HG03135 (cell line): ENCODE results near the gene SYT8.
"Not testable (repeated sequence)": the region's sequence is repeated elsewhere in the genome, so short reads cannot be mapped to it uniquely, and the experiment has no call there.

Experiments used
- ATAC-seq: cut with Tn5 transposase; IDR thresholded peaks from one replicate; pipeline ENCODE4 v1.9.1; 2021; ENCODE audit warnings: mild to moderate bottlenecking, moderate library complexity; ENCODE audit not compliant: unreplicated experiment

The SYT8 gene, protein sequence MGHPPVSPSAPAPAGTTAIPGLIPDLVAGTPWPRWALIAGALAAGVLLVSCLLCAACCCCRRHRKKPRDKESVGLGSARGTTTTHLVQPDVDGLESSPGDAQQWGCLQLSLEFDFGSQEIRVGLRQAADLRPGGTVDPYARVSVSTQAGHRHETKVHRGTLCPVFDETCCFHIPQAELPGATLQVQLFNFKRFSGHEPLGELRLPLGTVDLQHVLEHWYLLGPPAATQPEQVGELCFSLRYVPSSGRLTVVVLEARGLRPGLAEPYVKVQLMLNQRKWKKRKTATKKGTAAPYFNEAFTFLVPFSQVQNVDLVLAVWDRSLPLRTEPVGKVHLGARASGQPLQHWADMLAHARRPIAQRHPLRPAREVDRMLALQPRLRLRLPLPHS

DNA sequence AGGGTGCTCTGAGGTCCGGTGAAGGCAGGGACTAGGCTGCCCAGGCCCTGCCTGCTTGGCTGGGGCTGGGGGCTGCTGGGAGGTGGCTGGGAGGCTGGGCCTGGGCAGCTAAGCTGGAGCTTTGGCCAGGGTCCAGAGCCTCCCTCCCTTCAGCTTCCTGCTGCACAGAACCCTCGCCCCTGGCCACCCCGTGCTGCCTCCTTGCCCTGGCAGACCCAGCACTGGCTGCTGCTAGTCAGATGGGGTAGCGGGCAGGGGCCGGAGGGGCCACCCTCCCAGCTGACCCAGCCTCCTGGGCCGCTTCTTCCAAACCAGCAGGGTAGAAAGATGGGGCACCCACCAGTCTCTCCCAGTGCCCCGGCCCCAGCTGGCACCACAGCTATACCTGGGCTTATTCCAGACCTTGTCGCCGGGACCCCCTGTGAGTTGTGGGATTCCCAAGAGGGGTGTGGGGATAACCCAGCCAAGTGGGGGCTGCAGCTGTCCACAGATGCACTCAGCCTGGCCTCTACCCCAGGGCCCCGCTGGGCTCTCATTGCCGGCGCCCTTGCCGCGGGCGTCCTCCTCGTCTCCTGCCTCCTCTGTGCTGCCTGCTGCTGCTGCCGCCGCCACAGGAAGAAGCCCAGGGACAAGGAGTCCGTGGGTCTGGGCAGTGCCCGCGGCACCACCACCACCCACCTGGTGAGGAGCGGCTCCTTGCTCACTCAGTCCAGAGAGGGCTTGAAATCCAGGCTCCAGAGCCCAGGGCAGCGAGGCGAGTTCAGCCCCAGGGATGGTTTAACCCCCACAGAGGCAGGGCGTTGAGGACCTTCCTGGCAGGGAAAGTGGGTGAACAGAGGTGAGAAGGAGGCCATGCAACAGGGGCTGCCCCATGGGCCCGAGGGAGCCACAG is at the start of gene SYT8:
Gene SYT8, plus strand, starts transcription at position 212 of the 892 bp plus-strand sequence. Its CDS starts 116 bp downstream, at position 328.
- no peak for ATAC-seq

- ATAC-seq = no peak
These were observed 48.9 kb upstream of the SYT8 start for GRCh38 chr11:1785749-1786413.

GRCh38 chr11:1786466-1786865 is 48.3 kb upstream of the SYT8 start:
- no peak for ATAC-seq

GRCh38 chr11:1791912-1792311 is 42.9 kb upstream of the SYT8 start:
- no peak for ATAC-seq

DNA sequence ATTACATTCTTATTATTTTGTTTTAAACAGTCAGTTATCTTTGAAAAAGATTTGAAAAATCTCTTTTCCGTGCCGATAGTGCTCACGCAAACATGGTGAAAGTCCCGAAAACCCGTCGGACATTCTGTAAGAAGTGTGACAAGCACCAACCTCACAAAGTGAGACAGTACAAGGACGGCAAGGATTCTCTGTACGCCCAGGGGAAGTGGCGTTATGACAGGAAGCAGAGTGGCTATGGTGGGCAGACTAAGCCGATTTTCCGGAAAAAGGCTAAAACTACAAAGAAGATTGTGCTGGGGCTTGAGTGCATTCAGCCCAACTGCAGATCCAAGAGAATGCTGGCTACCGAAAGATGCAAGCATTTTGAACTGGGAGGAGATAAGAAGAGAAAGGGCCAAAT is 42.3 kb upstream of the SYT8 start:
- no peak for ATAC-seq

GRCh38 chr11:1793081-1793480 is 41.7 kb upstream of the SYT8 start:
- ATAC-seq = no peak

DNA sequence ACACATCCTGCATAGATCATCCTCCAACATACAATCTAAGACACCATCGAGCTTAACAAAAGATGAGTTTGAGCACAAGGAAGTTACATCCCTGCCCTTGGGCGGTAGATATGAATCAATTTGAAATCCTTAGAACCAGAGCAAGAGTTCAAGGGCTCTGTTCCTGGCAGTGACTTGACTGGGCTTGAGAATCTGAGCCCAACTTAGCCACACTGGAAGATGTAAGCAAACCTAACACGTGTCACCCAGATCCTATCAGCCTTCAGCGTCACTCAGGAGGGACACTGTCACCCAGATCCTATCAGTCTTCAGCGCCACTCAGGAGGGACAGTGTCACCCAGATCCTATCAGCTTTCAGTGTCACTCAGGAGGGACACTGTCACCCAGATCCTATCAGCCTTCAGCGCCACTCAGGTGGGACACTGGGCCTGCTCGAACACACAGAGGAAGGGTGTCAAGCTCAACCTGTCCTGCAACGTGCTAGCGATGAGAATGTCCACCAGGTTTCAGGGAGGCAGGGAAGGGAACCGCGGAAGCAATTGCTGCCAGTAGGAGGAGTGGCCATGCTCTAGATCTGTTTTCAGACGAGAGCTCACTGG is 38.3 kb upstream of the SYT8 start:
- ATAC-seq = no peak

- ATAC-seq = no peak
These were observed 37.2 kb upstream of the SYT8 start for GRCh38 chr11:1797391-1798125.

GRCh38 chr11:1803246-1803645 is 31.5 kb upstream of the SYT8 start:
- no peak for ATAC-seq

GRCh38 chr11:1803835-1804519 is 30.8 kb upstream of the SYT8 start:
- ATAC-seq = not testable (repeated sequence)

DNA sequence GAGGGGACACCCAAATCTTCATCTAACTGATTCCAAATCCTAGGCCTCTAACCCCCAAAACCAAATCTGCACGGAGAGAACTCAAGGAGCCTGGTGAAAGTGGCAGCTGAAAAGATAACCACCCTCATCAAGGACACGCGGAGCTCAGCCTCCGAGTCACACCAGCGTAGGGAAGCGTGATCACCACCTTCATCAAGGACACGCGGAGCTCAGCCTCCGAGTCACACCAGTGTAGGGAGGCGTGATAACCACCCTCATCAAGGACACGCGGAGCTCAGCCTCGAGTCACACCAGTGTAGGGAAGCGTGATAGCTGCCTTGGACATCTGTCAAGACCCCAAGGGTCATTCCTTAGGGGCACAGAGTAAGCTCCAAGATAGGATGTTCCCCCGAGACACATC is 29.3 kb upstream of the SYT8 start:
- ATAC-seq = no peak

GRCh38 chr11:1807264-1807995 is 27.4 kb upstream of the SYT8 start:
- no peak for ATAC-seq

GRCh38 chr11:1810761-1811160 is 24.0 kb upstream of the SYT8 start:
- ATAC-seq = no peak

- no peak for ATAC-seq
These were observed 22.5 kb upstream of the SYT8 start for GRCh38 chr11:1812274-1812673.

DNA sequence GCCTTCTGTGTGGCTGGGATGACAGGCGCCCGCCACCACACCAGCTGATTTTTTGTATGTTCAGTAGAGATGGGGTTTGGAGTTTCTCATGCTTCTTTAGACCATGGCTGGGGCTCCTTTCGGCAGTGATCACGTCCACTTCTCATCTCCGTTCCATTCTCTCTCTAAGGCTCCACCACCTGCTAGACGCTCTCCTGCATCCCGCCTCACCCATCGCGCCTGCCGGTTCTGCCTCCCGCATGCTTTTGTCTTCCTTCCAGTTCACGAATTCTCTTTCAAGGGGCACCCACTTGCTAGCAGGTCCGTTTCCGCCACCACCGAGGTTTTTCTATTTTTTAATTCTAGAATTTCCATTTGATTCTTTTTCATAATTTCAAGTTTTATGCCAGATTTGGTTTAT is 22.0 kb upstream of the SYT8 start:
- no peak for ATAC-seq

GRCh38 chr11:1813356-1813755 is 21.4 kb upstream of the SYT8 start:
- ATAC-seq = not testable (repeated sequence)

DNA sequence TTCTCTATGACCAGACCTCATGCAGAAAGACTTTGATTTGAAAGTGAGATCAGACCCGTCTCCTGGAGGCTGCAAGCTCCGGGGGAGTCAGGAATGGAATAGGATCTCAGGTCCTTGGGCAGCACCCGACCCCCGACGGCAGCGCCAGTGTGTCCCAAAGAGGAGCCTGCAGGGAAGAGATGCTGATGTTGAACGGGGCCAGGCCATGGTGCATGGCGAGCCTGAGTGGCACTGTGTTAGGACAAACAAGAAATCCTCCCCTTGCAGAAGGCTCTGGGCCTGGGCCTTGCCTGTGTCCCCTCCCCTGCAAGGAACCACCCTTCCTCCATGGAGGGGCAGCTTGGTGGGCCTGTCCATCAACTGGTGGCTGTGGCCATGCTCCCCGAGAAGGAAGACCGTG is 20.1 kb upstream of the SYT8 start:
- no peak for ATAC-seq

DNA sequence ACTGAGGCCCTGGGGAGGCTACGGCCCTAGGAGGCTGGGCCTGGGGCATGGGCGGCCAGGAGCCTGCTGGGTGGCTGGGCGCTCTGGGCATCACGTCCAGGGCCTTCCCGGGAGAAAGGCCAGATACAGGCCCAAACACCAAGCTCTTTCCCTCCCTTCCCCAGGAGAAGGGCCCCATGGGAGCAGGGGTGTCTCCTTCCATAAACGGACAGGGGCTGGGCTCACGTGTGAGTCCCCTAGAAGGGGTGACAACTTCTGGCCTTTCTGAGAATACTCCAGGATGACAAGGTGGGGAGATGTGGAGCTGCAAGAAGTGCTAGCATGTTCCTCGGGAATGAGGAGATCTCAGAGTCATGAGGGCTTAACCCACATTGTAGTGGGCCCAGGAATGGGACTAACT is 19.5 kb upstream of the SYT8 start:
- ATAC-seq = no peak

DNA sequence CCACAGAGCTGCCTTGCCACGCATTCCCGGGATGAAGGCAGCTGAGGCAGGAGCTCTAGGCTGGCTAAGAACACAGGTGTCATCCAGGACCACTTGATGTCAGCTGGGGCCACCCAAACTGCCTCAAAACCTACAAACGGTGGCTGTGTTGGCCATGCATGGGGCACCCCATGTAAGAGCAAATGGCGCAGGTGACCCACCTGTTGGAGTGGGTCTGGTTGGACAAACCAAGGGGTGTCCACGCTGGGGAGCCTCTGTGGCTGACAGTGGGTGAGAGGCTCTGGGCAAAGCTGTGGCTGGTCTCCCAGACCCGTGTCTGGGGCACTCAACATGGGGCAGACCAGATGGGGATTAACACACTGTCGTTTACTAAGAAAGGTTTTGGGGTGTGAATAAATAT is 19.0 kb upstream of the SYT8 start:
- ATAC-seq = no peak
